KG1 (cell line): ENCODE results near the gene ANXA6.

Experiments used
- DNase-seq: peaks from one replicate; lab custom pipeline; 2025; lab: John Stamatoyannopoulos, UW

The ANXA6 gene

GRCh38 chr5:151128817-151129216 is 28.8 kb downstream of the ANXA6 start:
- DNase-seq = no peak

GRCh38 chr5:151127926-151128325 is 29.7 kb downstream of the ANXA6 start:
- DNase-seq = no peak

GRCh38 chr5:151126199-151126645 is 31.4 kb downstream of the ANXA6 start:
- peak; percentile 3 for DNase-seq

- DNase-seq = no peak
These were observed 32.2 kb downstream of the ANXA6 start for GRCh38 chr5:151125421-151125820.

GRCh38 chr5:151123897-151124751 is 33.5 kb downstream of the ANXA6 start:
- no peak for DNase-seq

- no peak for DNase-seq
These were observed 34.8 kb downstream of the ANXA6 start for GRCh38 chr5:151122828-151123227.

DNA sequence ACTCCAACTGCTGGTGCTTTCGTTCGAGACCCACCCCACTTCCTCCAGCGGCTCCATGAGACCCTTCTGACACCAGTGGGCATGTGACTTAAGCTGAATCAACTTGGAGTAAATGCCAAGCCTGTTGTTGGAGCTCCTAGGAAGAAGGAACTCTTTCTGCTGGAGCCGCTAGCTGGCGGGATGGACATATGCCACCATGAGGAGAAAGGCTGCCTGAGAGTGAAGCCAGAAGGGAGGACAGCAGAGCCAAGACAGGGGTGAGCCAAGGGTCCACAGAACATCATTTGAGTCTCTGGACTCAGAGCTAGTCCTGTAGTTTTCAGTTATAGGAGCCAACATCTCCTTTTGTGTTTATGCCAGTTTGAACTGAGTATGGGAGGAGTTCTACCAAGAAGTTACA is 35.9 kb downstream of the ANXA6 start:
- no peak for DNase-seq

GRCh38 chr5:151121095-151121494 is 36.5 kb downstream of the ANXA6 start:
- DNase-seq = no peak

- DNase-seq = no peak
These were observed 38.5 kb downstream of the ANXA6 start for GRCh38 chr5:151118913-151119575.

GRCh38 chr5:151115272-151115905 is 42.2 kb downstream of the ANXA6 start:
- peak; percentile 1 for DNase-seq

DNA sequence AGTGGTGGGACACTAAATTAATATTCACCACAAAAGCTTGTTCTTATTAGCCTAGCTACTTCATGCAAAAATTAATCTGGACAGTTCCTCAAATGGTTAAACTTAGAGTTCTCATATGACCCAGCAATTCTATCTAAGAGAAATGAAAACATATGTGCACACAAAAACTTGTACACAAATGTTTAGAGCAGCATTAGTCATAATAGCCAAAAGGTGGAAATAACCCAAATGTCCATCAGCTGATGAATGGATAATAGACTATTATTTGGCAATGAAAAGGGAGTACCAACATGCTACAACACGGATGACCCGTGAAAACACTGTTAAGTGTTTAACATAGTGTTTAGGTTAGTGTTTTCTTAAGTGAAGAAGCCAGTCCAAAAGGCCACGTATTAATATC is 43.9 kb downstream of the ANXA6 start:
- no peak for DNase-seq

DNA sequence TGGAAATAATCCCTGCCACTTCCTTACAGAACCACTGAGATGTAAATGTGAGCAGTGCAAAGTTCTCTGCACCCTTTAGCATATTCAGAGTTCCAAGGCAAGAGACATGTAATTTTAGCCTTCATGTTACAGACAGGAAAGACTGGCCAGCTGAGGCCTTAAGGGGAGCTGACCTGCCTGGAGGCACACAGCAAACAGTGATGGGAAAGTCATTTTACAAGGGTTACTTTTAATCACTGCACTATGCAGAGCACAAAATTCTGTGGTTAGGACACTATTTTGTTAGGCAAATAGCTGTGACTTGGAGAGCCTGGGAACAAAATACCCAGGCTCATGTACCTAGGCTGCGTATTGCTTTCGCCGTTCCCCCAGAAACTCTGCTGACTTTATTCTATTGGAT is 46.6 kb downstream of the ANXA6 start:
- no peak for DNase-seq

GRCh38 chr5:151110122-151110681 is 47.4 kb downstream of the ANXA6 start:
- DNase-seq = no peak

GRCh38 chr5:151108566-151108965 is 49.0 kb downstream of the ANXA6 start:
- no peak for DNase-seq

- DNase-seq = no peak
These were observed 49.6 kb downstream of the ANXA6 start for GRCh38 chr5:151107738-151108520.

GRCh38 chr5:151107084-151107483 is 50.5 kb downstream of the ANXA6 start:
- DNase-seq = no peak

DNA sequence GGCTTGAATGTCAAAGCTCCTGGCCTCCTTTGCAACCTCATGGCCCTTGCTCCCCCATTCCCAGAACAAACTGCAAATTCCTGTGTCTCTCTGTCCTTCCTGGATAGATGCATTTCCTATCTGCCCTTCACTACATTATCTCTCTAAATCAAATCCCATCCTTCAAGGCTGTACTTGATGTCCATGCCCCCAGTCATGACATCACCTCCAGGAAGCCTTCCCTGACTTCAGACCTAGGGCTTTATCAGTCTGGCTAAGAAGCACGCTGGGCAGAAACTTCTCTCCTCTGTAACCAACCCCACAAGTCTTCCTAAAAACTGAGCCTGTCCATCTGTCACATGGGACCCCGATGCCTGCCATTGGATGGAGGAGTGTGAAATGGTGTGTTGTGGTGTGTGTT is 51.1 kb downstream of the ANXA6 start:
- DNase-seq = no peak

DNA sequence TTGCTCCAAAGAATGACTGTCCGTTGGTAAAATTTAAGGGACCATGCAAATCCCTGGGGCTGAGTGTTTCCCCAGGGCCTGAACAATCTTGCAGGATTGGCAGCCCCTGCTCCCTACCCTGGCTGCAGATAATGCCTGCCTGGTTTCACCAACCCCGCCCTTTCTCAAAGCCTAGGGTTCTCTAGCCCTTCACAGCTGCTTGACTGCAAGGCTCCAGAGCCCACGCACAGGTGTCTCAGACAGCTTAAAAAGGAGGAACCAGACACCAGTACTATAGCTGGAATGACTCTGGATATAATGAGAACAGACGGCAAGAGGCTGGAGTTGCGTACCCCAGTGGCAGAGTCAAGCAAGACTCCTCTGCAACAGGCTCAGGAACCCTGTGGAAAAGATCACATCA is 51.5 kb downstream of the ANXA6 start:
- no peak for DNase-seq

DNA sequence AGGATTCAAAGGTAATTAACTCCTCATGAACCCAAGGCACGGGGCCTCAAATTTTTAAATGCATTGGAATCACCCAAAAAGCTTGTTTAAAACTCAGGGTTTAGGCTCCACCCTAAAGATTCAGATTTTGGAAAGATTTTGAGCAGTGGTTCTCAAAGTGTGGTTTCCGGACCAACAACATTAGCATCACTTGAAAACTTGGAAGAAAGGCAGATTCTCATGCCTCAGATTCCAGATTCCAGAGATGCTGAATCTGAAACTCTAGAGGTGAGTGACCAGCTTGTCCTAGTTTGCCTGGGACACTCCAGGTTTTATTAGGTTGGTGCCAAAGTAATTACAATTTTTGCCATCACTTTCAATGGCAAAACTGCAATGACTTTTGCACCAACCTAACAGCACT is 52.0 kb downstream of the ANXA6 start:
- DNase-seq = no peak

DNA sequence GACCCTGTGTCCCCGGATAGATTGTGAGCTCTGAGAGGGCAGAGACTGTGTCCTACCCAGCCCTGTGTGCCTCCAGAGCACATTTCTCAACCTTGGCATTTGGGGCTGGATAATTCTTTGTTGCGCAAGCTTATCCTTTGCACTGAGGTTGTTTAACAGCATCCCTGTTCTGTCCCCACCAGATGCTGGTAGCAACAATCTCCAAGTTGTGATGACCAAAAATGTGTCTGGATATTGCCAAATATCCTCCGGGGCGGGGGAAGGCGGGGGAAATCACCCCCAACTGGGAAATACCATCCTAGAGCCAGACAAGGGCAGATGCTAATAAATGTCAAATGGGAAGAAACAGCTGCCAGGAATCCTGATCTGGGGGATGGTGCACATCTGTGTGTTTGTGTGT is 52.8 kb downstream of the ANXA6 start:
- no peak for DNase-seq

DNA sequence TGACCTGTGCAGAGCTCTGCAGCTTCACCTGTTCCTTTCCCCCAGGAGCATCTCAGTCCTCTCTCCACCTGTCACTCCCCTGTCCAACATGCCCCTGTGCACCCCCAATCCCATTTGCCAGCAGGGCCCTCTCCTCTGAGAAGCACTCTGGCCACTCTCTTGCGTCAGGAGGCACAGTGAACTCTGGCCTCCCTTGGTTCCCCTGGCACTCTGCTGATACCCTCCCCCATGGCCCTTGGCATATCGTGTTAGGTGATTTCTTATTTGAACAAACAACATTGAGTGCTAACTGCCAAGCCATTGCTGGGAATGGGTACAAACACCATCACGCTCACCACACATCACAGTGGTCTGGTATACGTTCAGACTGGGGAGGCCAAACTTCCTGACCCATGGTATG is 55.8 kb downstream of the ANXA6 start:
- DNase-seq = no peak

- no peak for DNase-seq
These were observed 56.4 kb downstream of the ANXA6 start for GRCh38 chr5:151101151-151101550.
